ENCODE measurements around the gene SPAM1.

The SPAM1 gene

GRCh38 chr7:123918309-123918708 lies 6.7 kb upstream of the SPAM1 start:
- no peaks in the 10 kb centered on the region for H3K4me1 ChIP-seq
- no peaks in the 10 kb centered on the region for H3K27me3 ChIP-seq
- H3K9me3 ChIP-seq = no peaks in the 10 kb centered on the region
- TF ChIP-seq, protein P1, sequence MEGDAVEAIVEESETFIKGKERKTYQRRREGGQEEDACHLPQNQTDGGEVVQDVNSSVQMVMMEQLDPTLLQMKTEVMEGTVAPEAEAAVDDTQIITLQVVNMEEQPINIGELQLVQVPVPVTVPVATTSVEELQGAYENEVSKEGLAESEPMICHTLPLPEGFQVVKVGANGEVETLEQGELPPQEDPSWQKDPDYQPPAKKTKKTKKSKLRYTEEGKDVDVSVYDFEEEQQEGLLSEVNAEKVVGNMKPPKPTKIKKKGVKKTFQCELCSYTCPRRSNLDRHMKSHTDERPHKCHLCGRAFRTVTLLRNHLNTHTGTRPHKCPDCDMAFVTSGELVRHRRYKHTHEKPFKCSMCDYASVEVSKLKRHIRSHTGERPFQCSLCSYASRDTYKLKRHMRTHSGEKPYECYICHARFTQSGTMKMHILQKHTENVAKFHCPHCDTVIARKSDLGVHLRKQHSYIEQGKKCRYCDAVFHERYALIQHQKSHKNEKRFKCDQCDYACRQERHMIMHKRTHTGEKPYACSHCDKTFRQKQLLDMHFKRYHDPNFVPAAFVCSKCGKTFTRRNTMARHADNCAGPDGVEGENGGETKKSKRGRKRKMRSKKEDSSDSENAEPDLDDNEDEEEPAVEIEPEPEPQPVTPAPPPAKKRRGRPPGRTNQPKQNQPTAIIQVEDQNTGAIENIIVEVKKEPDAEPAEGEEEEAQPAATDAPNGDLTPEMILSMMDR (IDR thresholded peaks at IDR 0.05) = no peak
- no peaks in the 10 kb centered on the region for H3K36me3 ChIP-seq
- H3K27ac ChIP-seq = no peak overlapping the region
- no peak for DNase-seq
- intact Hi-C loops (cut with DNase I; ENCODE audit: low total_unique reads) = no loop called here
- no peak overlapping the region for H3K4me3 ChIP-seq

DNA sequence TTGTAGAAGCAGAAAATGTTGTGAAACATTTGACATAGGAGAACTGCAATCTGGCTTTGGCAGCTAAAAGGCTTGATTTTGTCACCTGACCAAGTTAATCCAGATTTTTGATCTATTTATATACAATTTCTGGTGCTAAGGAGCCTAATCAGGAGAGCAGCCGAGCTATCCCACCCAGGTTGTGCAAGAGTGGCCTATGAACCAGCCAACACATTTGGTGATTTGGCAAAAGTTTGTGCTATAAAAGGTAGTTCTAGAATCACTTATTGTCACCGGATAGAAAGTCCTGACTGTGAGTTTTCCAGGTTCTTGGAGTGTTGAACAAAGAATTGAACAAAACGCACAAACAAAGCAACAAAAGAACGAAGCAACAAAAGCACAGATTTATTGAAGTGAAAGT lies 1.4 kb upstream of the SPAM1 start:
- Histone ChIP-seq H3K9me3 (no peaks in the 10 kb centered on the region), H3K27ac (no peak overlapping the region), H3K27me3 (no peaks in the 10 kb centered on the region), H3K4me3 (no peak overlapping the region), H3K4me1 (no peaks in the 10 kb centered on the region), H3K36me3 (no peaks in the 10 kb centered on the region)
- TF ChIP-seq, protein P1 (IDR thresholded peaks at IDR 0.05) = no peak
- DNase-seq = no peak
- intact Hi-C loops (cut with DNase I; ENCODE audit: low total_unique reads) = no loop called here

DNA sequence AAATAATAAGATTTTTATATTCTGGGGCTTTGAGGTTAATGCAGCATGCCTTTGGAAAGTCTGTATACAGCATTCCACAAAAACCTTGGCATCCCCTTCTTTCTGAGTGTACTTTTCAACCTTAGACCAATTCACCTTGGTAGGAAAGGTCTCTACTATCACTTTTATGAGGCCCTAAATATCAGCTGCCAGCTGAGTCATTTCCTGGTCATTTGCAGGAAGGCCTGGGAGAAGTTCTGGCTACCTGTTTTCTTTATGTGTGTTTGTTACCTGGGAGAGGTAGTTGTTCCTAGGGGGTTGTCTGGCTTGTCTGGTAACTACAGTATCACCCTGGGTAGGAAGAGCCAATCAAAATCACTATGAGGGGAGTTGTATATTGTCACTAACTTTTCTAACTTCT lies 4.1 kb downstream of the SPAM1 start:
- H3K36me3 ChIP-seq = no peaks in the 10 kb centered on the region
- TF ChIP-seq, protein P1 (IDR thresholded peaks at IDR 0.05) = no peak
- no peak overlapping the region for H3K27ac ChIP-seq
- intact Hi-C loops (cut with DNase I; ENCODE audit: low total_unique reads) = no loop called here
- H3K27me3 ChIP-seq = no peaks in the 10 kb centered on the region
- H3K4me3 ChIP-seq = no peak overlapping the region
- no peaks in the 10 kb centered on the region for H3K4me1 ChIP-seq
- DNase-seq = no peak
- H3K9me3 ChIP-seq = no peaks in the 10 kb centered on the region

GRCh38 chr7:123929655-123930054 lies 4.6 kb downstream of the SPAM1 start:
- H3K4me3 ChIP-seq = no peak overlapping the region
- no peaks in the 10 kb centered on the region for H3K9me3 ChIP-seq
- TF ChIP-seq, protein P1 (IDR thresholded peaks at IDR 0.05) = no peak
- no peak overlapping the region for H3K27ac ChIP-seq
- no peaks in the 10 kb centered on the region for H3K36me3 ChIP-seq
- no peaks in the 10 kb centered on the region for H3K27me3 ChIP-seq
- DNase-seq = no peak
- intact Hi-C loops (cut with DNase I; ENCODE audit: low total_unique reads) = no loop called here
- H3K4me1 ChIP-seq = no peaks in the 10 kb centered on the region

DNA sequence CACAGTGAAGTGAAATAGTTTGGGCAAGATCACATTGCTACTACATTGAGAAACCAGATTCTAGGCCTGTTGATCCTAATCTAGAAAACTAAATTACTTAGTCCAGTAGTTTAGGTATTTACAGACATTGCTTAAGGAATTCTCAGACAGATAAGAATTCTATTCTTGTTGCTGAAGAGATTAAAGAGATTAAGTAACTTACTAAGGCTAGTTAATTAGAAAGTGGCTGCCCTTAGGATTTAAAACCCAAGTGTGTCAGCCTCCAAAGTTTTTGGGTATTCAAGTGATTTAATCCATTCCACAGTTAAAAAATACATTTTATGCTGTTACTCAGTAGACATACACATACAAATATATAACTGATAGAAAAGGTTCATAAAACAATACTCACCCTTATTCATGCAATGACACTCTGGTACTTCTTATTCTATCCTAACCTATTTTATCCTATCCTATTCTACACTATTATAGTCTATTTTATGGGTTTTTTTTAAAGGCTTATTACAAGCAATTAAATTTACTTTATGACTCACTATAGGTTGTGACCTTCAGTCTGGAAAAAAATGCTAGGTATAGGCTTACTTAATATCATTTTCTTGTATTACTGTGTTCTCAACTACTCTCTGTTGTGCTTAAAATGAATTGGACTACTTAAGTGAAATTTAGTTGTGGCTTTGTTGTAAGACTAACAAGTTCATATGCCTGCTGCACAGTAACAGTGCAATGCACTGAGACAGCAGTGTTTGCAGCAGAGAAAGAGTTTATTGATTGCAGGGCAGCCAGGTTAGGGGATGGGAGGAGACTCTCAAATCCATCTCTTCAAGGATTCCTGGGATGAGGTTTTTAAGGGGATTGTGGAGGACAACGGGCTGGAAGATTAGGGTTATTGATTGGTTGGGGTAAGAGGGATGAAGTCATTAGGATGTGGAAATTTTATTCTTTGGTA lies 10.7 kb downstream of the SPAM1 start:
- Histone ChIP-seq H3K27ac (no peak overlapping the region), H3K4me1 (no peaks in the 10 kb centered on the region), H3K27me3 (no peaks in the 10 kb centered on the region), H3K9me3 (peaks cover 0 to 6% (median 6%) of the 10 kb centered on the region in 3 donors), H3K4me3 (no peak overlapping the region), H3K36me3 (no peaks in the 10 kb centered on the region)
- TF ChIP-seq, protein P1 (IDR thresholded peaks at IDR 0.05) = no peak
- intact Hi-C loops (cut with DNase I; ENCODE audit: low total_unique reads) = no loop called here
- no peak for DNase-seq

Measured in tibial artery (tissue), 4 donors.